IPS-NIHi7 (cell line): ENCODE results near the gene EVA1A.

Experiments
- DNase-seq: peaks from one replicate; pipeline ENCODE4 v3.0.0; 2012; ENCODE audit warnings: mixed read lengths; ENCODE audit errors: extremely low spot score

Gene EVA1A

GRCh38 chr2:75589391-75590105 lies 28.8 kb upstream of the EVA1A start:
- no peak for DNase-seq

DNA sequence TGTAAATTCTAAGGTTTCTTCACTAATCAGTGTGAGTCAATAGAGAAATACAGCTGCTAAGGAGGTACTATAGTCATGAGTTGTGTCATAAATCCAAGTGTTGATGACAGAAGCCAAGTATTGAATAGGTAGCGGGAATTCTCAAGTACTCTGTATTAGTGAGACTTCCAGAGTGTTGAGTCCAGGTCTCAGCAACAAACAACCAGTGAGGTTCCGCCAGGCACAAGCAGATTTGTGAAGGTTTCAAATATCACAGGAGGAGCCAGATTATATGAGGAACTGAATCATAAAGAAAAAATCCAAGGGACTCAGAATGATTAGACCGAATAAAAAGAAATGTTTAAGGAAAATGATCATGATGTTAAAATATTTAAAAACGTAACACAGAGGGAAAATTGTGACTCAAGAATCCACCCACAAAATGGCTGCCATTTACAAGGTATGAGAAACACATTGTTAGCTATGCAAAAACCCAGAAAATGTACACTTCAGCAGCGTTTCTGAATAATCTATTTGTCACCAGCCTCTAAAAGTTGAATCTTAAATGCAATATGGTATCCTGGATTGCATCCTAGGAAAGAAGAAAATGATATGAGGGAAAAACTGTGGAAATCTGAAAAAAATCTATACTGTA lies 27.3 kb upstream of the EVA1A start:
- DNase-seq: no peak

DNA sequence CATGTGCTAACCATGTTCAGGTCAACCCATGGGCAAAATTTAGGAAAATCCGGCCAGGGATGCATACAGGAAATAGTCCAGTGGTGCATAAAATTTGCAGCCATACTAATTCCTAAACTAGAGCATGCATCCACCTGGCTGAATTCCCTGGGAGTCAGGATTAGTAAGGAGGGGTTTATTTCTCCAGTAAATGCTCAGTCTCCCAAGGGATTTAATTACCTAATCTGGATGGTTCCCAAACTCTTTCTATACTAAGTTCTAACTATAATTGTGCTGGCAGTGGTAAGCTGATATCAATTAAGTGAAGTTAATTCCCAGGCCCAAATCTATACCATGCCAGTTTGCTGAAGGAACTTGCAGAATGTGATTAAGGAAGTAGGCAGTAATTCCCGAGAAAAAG lies 26.2 kb upstream of the EVA1A start:
- DNase-seq: no peak

DNA sequence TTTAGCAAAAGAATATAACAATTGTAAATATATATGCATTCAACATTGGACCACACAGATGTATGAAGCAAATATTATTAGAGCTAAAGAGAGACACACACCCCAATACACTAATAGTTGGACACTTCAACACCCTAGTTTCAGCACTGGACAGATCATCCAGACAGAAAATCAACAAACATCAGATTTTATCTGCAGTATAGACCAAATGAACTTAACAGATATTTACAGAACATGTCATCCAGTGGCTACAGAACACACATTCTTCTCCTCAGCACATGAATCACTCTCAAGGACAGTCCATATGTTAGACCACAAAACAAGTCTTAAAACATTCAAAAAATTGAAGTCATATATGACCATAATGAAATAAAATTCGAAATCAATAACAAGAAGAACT lies 22.1 kb upstream of the EVA1A start:
- DNase-seq: no peak

DNA sequence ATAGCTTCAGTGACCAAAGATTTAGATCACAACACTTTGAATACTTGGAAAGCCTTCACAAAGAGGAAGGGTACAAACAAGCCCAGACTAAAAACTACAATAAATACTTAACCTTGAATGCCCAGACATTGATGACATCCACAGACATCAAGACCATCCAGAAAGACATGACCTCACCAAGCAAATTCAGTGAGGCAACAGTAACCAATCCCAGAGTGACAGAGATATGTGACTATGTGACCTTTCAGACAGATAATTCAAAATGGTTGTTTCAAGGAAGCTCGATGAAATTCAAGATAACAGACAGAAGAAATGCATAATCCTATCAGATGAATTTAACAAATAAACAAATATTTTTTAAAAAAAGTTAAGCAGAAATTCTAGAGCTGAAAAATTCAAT lies 19.9 kb upstream of the EVA1A start:
- DNase-seq: no peak

GRCh38 chr2:75580156-75580555 lies 19.4 kb upstream of the EVA1A start:
- DNase-seq: no peak

DNA sequence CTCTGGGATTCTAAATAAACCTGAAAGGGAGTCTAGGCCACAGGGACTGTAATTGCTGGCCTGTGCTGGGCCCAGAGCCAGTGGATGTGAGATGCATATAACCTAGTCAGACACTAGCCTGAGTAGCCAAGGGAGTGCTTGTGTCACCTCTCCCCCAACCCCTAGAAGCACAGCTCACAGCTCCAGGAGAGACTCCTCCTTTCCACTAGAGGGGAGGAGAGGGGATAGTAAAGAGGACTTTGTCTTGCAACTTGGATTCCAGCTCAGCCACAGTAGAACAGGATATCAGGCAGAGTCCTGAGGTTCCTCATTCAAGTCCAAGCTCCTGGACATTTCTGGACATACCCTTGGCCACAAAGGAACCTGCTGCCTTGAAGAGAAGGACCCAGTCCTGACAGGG lies 18.4 kb upstream of the EVA1A start:
- no peak for DNase-seq

- no peak for DNase-seq
Observed at GRCh38 chr2:75577280-75577679, 16.5 kb upstream of the EVA1A start.

DNA sequence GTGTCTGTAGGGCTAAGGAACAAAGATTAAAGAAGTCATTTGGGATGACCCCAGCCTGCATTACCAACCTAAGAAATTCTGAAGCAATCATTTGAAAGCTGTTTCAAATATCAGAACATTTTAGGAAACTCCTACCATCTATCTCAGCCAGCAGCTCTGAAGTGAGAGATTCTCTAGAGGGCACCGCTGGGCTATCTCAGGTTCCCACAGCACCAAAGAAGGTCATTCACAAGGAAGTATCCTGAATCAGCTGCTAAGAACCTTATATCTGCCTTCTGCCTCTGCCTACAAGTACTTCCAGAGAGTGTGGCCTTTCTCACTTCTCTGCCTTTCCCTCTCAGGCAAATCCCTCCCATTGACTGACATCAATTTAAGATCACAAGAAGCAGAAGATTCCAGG lies 13.4 kb upstream of the EVA1A start:
- no peak for DNase-seq

DNA sequence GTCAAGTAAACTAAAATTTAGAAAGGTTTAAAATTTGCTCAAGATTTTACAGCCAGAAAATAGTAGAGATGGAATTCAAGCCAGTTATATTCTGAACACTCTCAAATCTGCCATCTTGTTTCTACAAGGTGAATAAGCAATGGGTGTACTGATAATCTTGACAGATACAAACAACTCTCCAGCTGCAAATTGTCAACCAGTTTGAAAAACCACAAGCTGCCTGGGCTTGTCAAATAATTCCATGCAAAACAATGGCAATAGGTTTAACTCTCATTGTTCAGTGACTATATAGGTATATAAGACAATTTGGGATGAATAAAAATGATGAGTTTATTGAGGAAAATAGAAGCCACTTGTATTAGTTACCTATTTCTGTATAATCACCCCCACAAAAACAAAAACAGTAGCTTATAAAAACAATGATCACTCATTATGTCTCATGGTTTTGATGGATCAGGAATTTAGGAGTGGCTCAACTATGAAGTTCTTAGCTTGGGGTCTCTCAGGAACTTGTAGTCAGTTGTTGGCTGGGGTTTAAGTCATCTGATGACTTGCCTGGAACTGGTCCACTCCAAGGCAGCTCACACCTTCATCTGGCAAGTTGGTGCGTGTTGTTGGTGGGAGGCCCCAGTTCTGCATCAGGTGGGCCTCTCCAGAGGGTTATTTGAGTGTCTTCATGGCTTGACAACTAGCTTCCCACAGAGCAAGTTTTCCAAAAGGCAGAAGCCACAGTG lies 12.6 kb upstream of the EVA1A start:
- DNase-seq: no peak

DNA sequence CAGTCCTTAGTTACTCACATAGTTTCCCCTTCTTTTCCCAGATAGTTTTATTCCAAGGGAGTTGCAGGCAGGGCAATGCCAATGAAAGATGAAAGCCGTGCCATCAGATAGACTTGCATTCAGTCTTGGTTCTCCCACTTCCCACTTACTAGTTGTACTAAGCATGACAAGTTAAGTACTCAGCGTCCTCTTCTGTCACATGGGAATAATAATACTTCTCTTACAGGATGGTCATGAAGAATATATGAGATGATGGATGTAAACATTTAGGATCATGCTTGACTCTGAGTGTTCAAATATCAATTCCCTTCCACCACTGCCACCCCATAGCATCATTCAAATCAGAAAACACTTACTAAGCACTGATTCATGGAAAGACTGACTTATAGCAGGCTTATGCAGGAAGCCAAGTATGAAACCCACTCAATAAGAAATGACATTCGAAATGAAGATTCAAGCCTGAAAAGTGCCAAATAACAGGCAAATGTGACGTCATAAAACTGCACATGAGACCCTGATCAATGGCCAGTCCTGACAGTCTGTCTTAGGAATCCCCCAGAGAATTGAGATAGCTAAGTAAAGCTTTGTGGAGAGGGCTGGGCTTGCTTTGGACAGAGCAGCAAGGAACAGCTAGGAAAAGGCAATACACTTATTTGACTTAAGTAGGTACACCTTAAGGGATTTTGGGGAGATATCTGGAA lies 11.1 kb upstream of the EVA1A start:
- no peak for DNase-seq

DNA sequence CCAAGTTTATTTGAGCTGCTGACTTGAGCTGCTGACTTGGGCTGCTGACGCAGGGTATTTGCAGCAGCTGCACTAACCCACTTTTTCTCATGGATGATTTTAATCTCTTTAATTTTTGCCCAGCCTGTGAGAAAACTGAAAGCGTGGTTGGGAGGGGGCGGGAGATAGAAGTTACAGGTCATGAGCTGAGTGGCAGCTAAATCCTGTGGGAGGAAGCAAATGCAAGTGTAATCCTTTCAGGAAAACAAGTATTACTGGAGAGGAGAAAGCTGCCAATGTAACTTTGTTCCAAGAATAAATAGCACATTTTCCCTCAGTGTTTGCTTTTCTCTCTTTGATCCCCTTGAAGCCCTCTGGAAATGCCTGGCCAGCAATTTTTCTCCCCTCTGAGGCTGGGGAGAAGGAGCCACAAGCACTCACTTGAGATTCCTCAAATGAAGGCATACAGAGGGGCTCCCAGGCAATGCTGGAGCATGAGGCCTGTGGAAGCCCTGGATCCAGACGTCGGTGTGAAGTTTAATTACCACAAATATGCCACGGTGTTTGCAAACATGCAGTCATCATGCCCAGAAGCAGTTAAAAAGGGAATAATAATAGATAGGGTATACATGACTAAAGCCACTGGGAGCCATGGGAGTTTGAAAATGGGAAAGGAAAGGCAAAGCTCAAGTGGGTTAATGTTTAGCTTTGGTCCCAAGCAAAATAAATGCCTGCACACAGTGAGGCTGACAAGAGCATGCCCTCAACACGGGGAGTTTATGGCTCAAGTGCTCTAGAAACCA lies 10.4 kb upstream of the EVA1A start:
- no peak for DNase-seq

- DNase-seq: no peak
Observed at GRCh38 chr2:75570024-75570947, 9.5 kb upstream of the EVA1A start.

GRCh38 chr2:75569546-75569945 lies 8.8 kb upstream of the EVA1A start:
- no peak for DNase-seq

DNA sequence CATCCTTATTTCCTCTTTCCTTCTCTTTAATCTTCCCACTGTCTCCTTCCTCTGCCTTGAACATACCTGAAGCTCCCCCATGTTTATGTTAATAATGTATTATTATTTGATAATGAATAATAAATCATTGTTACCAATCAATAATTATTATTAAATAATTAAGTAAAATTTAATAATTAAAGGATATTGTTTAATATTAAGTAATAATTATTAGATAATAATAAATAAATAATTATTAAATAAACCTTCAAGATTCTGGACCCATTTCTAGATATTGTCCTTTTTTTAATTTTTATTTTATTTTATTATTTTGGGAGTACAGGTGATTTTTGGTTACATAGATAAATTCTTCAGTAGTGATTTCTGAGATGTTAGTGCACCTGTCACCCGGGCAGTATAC lies 7.4 kb upstream of the EVA1A start:
- DNase-seq: no peak

DNA sequence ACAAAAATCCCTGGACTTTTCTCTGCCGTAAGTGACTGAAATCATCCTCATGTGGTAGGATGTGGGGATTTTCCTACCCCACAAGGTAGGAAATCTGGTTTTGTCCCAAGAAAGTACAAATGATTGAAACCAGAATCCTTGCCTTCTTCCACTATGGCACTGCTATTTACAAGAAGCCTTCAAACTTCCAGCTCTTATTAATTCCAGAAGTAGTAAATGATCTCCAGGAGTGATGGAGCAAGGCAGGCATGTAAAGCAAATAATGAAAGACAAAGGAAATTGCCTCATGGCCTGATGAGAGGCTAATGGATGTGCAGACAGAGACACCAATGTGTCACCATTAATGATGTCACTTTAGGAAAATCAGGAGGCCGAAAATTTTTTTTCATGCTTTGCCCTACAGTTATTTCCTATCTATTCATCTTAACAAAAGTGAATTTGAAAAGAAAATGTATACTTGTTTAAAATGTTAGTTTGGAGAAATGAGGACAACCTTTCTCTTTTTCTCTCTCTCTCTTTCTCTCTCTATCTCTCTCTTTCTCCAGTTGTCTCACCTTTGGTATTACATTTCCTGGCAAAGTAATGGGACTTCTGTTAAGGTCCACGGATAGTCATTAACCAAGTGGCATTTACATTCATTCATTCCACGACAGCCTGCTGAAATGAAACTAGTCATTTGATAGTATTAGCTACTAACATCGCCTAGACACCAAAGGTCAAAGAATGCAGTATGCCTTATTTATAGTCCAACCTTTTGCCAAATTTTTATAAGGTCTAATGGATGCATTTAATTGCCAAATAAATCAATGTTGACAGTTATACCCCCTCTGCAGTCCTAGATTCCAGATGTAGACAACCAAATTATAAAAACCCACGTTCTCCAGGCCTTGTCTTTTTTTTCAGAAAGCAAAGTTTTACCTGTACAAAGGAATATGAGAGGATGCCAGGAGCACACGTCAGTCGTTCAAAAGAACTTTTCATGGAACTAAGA lies 5.0 kb upstream of the EVA1A start:
- no peak for DNase-seq

- no peak for DNase-seq
Observed at GRCh38 chr2:75564713-75565359, 4.1 kb upstream of the EVA1A start.

- DNase-seq: no peak
Observed at GRCh38 chr2:75564026-75564688, 3.4 kb upstream of the EVA1A start.
